Measurements from ENCODE around the gene TWIST1.
A peak's percentile ranks its signal among the peaks of the same experiment; 100 is the strongest.

Gene TWIST1

DNA sequence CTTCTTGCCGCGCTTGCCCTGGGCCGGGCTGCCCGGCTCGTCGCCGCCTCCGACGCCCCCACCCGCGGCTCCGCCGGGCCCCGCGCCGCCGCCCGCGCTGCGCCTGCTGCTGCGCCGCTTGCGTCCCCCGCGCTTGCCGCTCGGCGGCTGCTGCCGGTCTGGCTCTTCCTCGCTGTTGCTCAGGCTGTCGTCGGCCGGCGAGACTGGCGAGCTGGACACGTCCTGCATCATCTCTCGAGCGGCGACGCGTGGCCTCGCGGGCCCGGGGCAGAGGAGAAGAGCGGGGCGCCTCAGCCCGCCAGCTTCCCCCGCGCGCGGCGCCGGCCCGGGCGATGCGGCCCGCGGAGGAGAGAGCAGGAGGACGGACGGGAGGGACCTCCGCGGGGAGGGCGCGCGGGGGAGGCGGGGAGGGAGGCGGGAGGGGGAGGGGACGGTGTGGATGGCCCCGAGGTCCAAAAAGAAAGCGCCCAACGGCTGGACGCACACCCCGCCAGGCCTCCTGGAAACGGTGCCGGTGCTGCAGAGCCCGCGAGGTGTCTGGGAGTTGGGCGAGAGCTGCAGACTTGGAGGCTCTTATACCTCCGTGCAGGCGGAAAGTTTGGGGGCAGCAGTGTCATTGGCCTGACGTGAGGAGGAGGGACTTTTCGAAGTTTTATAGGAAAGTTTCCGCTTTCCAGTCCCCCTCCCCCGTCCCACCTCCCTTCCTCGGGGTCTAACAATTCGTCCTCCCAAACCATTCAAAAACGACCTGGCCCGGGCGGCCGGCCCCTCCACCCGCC, at the start of gene TWIST1:
TWIST1 (minus strand) TSS at position 546 of the 779 bp plus-strand sequence; CDS start at position 231, 315 bp downstream.
- DNase-seq (ENCODE audit: low spot score), result peak; percentile 33

- no peak for DNase-seq (ENCODE audit: low spot score)
Measured at GRCh38 chr7:19161671-19162070, 44.2 kb upstream of the TWIST1 start.

- DNase-seq (ENCODE audit: low spot score), result no peak
Measured at GRCh38 chr7:19146699-19147098, 29.3 kb upstream of the TWIST1 start.

DNA sequence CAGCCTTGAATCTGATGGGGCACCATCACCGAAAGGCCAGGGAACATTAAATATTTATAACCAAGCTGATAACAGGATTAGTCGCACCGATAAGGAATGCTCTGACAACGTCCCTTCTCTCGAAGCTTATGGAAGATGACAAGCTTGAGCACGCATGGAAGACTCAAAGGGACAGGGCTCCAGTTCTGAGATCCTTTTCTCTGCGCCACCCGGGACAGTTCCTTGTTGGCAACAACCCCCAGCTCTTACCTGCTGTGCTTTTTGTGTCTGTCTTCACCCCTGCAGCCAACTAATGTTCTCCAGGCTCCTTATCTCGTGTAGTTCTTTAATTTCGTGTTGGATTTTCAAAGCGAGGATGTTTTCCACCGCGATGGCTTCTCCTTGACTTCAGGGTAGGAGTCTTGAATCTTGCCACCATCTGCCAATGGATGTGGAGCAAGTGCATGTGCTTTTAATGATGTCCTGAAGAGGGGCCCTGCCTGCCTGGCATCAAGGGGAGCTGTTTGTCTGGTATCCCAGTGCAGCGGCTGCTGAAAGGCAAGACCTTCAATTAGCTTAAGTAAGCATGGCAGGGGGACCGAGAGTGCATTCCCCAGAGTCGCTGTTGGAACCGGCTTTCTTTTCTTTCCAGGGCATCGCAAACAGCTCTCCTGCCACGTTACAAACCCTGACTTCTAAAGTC, 28.1 kb upstream of the TWIST1 start:
- DNase-seq (ENCODE audit: low spot score), result no peak

- no peak for DNase-seq (ENCODE audit: low spot score)
Measured at GRCh38 chr7:19144661-19145433, 27.4 kb upstream of the TWIST1 start, which contains the start of gene FERD3L. Gene FERD3L, minus strand, starts transcription at chr7:19145421. Its CDS starts 59 bp downstream, at chr7:19145362.

- DNase-seq (ENCODE audit: low spot score), result no peak
Measured at GRCh38 chr7:19143881-19144574, 26.6 kb upstream of the TWIST1 start.

DNA sequence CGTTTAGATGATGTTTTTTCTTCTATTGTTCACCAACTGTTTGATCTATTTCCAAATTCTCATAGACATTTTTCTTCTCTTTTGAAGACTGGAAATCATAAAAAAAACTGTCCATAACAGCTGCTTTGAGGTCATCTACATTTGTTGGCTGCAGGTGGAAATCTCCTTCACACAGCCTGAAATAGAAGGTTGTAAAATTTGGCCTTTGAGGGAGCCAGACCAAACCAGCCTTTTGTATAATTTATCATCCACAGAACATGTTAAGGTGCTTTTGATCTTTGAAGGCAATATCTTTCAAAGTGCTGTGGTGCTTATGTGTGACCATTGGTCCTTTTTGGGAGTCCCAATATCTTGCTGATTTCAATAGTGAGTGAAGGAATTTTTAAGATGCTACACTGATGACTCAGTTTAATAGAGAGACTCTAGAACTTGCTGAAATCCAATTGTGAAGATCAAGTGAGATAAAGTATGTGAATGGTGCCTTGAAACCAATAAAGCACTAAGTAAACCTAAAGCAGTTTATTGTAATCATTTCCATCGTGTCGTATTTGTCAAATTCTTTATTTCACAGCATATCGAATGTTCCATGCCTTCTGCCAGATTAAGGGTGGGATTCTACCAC, 22.4 kb upstream of the TWIST1 start:
- DNase-seq (ENCODE audit: low spot score), result no peak

DNA sequence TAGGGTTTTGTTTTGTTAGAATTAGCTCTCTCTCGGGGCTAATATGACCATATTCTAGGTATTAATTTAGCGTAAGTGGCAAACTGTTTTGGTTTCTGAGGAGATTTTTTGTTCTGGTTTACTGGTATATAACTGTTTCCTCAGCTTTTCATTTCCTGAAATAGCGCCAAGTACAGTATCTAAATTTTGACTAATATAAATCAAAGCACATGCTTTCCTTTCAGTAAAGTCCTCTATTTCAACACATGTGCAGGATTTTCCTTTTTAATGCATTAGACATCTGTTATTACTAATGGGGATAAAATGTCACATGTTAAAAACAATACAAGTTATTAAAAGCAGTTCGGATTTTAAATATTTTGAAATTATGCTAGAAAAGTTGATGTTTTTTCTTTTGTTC, 16.4 kb upstream of the TWIST1 start:
- DNase-seq (ENCODE audit: low spot score), result no peak

DNA sequence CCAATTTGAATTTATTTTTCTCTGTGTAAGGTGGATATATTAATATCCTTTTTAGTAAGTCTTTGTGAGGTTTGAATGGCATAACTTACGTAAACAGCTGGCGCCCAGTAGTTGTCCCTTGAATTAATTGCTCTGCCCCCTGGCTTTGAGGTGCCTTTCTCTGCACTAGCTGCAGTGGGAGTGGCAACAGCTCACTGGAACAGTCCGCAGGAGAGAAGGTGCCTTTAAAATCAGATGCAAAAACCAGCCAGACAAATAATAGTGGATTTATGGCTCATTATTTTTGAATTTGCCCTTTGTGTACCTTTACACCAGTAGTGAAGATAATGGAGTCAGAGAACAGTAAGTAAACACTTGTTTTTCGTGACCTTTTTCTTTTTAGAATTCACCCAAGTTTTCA, 16.0 kb upstream of the TWIST1 start:
- no peak for DNase-seq (ENCODE audit: low spot score)

DNA sequence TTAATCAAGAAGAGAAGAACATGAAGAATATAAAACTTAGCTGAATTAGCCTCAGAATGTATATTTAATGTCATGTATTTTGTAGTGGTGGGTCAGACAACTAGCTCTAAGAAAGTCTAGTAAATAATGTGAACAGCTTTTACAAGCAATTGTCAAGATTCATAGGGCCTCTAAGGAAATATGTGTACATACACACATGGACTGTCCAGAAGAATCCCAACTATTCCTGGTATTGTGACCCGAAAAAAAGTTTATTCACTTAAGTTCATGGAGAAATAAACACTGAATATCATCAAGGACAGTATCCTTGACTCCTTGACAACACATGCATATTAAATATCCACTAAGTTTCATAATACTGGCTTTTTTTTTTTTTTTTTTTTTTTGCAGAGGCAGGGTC, 11.4 kb upstream of the TWIST1 start:
- no peak for DNase-seq (ENCODE audit: low spot score)

DNA sequence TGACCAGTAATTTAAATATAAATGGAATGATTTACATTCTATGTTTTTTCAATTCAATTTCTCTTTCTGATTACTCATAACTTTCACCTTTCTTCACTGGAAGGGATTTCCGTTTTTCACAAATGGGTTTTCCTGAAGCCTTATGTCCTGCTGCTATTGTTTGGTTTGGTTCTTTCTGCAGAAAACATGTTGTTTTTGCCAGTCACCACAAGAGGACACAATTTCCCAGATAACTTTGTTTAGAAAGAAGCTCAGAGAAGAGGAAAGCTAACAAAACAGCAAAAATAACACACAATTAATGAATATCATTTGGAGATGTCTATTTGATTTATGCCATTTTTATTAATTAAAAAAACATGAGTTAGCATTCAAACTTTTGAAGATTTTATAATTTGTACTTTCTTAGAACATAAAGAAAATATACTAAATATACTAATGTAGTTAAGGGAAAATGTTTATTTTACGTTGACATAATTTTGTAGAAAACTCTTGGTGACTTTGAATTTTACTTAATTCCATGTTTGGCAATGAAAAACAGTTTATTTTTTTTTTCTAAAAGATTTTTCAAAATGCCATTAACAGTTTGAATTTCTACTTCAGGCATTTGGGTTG, 4.6 kb upstream of the TWIST1 start:
- DNase-seq (ENCODE audit: low spot score), result no peak

DNA sequence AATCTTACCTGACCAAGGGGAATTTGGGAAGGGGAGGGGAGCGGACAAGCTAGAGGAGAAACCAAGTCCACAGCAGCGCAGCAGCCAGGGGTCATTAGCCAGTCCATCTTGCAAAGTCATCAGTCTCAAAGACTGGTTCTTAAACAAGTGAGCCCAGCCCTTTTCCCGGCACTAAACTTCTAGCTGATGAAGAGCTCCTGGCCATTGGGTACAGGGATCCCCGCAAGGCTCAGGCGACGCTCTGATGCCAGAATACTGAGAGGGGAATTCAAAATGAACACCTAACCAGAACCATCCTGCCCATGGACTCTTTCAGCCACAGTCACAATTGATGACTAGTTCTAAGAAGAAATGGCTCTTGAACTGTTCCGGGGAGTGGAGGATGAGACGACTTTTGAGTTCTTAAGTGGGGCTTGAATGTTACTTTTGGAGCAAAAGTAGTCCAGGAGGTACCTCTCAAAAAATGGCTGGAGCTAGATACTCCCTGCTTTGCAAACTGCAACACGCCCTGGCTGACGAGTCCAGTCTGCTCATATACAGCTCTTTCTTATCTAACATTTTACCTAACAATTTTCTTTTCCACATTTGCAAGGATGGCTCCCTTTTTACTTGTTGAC, 2.5 kb upstream of the TWIST1 start:
- no peak for DNase-seq (ENCODE audit: low spot score)

DNA sequence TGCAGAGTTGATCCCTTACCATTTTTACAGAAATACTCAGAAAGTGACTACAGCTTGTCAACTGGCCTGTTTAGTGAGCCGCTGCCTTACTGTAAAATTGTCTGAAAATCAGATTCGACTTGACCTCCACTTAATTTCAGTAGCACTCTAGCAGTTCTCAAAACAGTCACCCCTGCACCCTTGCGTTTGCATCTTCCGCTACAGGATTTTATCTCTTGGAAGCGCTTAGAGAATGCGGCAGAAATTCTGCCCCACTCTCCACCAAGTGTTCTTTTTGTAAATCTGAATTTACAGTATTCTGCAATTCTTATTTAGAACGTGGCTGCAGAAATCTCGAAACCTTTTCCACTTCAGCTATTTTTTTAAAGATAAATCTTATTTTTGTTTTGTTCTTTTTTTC, 1.9 kb upstream of the TWIST1 start:
- DNase-seq (ENCODE audit: low spot score), result no peak

DNA sequence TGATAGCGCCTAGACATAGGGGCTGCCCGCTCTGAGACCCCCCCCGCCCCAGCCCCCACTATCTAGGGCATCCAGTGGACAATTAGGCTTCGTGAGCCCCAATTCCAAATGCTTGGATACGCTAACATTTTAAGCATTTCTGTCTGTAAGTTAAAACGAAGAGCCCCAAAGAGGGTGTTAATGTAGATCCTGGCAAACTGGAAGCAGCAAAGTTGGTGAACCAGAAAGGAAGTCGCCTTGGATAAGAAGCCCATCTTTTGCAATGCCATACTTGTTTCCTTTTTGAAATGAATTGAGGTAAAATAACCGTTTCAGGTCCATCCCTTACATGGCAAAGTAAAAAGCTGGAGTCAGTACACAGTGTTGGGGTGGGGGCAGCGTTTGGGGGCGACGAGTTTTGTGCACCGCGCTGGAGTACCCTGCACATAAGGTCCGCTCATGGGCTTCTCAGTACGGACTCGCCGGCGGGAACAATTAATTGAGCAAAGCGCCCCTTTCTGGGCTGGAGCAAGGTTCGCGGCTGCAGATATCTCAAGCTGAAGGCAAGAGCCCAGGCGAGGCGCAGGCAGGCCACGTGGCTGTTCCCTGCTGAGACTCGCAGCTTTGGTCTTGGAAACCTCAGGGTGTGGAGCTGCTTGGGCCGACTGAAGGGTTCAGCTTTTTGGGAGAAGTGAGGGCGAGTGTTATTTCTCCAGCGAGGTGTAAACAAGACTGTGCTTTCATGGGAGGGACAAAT, 1.4 kb upstream of the TWIST1 start:
- no peak for DNase-seq (ENCODE audit: low spot score)

GRCh38 chr7:19117870-19118608, 603 bp upstream of the TWIST1 start:
- peak; percentile 12 for DNase-seq (ENCODE audit: low spot score)

GRCh38 chr7:19116121-19117090, 1.0 kb downstream of the TWIST1 start:
- peak; percentile 11 for DNase-seq (ENCODE audit: low spot score)

- DNase-seq (ENCODE audit: low spot score), result no peak
Measured at GRCh38 chr7:19114551-19114855, 2.9 kb downstream of the TWIST1 start.

DNA sequence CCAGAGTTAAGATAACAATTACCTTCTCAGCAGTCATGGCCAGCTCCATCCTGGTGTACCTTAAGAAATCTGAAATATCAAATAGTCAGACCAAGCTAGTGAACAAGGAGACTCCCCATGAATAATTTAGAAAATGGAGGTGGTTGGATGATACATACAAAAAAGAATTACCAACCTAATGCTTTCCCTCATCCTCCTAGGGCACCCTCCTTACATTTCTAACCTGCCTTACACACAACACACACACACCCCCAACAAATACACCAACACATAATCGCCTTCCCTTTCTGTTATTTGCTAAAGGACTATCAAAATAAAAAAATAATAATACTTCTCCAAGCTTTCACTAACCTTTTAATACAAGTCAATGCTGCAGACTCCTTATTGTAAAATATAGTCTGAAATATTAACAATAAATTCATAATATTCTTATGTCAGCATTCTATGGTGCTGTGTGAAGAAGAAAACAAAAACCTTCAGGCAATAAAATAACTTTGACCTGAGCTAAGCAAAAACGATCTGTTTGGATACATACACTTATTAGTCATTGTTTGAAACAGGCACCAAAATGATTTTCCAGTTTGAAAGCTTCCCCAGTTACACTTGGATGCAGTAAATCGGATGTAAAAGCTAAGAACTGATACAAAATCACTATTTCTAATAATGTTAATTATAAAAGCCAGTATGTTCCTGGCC, 3.4 kb downstream of the TWIST1 start:
- DNase-seq (ENCODE audit: low spot score), result no peak

Data from germinal center (tissue), 1 donor.